ENCODE data around the gene MEX3B. TPM values are rescaled to one million over a fixed set of nuclear protein-coding genes. Genes with fewer than 3 reads are reported as not detected.

Gene MEX3B
- total RNA-seq, 4 donors from 2014 or later: 0.26 to 27.7 (median 1.5) TPM

DNA sequence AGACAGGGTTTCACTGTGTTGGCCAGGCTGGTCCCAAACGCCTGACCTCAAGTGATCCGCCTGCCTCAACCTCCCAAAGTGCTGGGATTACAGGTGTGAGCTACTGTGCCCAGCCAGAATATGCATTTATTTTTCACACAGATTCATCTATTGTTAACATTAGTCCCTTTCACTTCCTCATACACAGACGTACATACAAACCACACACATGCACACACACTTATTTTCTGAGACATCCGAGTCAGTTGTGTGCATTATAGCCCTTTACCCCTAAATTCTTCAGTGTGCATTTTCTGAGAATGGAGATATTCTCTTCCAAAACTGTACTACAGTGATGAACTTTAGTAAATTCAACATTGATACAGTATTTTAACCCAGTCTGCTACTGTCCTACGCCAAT, 15.0 kb upstream of the MEX3B start:
- no peaks in the 10 kb centered on the region for H3K4me1 ChIP-seq
- no peak for DNase-seq
- H3K9me3 ChIP-seq: no peaks in the 10 kb centered on the region
- H3K27me3 ChIP-seq: peaks cover 0 to 5% of the 10 kb centered on the region in 2 donors
- no peaks in the 10 kb centered on the region for H3K36me3 ChIP-seq
- H3K27ac ChIP-seq: no peak overlapping the region
- TF ChIP-seq CTCF (IDR thresholded peaks at IDR 0.05): no peak
- TF ChIP-seq POLR2A (IDR thresholded peaks at IDR 0.05): no peak
- H3K4me3 ChIP-seq: no peak overlapping the region
- intact Hi-C loops (cut with DNase I; ENCODE audit: low total_unique reads): no loop called here

DNA sequence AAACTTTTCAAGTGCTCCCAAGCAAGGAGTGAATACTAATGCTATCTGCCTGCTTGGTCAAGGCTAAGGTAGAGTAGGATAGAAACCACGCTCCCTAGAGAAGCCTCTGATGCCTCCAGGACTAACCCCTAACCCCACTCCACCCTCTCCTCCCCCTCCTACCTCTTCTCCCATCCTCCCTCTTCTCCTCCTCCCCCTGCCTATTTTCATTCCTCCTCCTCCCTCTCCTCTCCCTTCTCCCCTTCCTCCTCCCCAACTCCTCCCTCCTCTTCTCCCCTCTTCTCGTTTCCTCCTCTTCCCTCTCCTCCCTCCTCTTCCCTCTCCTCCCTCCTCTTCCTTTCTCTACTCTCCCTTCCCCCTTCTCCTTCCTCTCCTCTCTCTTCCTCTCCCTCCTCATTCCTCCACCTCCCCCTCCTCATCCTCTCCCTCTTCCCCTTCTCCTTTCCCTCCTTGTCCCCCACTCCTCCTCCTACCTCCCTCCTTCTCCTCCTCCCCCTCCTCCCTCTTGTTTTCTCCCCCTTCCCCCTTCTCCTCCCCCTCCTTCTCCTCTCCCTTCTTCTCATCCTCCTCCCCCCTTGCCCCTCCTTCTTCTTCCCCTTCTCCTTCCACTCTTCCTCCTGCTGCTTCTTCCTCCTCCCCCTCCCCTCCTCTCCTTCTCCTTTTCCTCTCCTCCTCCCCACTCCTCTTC, 12.8 kb upstream of the MEX3B start:
- intact Hi-C loops (cut with DNase I; ENCODE audit: low total_unique reads): no loop called here
- Histone ChIP-seq H3K27me3 (peaks cover 0 to 5% of the 10 kb centered on the region in 2 donors), H3K27ac (no peak overlapping the region), H3K4me1 (no peaks in the 10 kb centered on the region), H3K36me3 (no peaks in the 10 kb centered on the region), H3K4me3 (no peak overlapping the region), H3K9me3 (no peaks in the 10 kb centered on the region)
- no peak for DNase-seq
- TF ChIP-seq CTCF (IDR thresholded peaks at IDR 0.05): no peak
- TF ChIP-seq POLR2A (IDR thresholded peaks at IDR 0.05): no peak

- no peaks in the 10 kb centered on the region for H3K9me3 ChIP-seq
- TF ChIP-seq POLR2A (IDR thresholded peaks at IDR 0.05) (no peak), CTCF (IDR thresholded peaks at IDR 0.05) (no peak)
These were observed 12.2 kb upstream of the MEX3B start for GRCh38 chr15:82058026-82058425.

DNA sequence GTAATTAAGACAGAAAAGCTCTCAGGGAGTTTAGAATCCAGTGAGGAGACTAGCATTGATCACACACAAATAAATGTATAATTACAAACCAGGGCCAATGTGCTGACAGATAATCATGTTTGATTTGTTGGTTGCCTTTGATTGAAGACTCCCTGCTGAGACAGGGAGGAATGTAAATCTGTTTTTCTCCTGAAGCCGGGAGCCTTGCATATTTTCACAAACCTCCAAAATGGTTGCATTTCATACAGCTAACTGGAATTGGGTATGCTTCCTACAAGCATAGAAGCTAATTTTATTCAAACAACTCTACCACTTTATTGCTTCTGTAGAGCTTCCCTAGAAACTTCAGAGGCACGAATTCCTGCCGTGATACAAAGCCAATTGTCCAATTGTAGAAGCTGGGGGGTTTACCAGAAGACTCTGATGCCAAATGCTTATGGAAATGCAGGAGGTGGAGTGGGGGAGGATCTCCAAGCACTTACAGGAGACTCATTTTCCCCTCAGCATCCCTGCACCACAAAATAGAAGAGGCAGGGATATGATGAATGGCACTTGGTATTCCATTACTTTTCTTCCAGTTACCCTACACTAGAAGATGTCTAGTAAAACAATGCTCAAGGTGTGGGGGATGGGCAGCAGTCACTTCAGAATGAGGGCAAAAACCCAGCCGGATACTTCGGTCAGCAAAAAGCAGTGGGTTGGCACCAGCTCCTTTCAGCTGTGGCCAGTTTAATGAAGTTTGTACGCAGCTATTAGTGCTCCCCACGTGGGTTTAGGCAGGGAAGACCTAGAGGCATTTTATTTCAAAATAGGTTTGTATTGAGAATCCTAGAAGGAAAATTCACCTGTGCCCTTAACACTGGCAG, 11.4 kb upstream of the MEX3B start:
- Histone ChIP-seq H3K27me3 (peaks cover 0 to 5% of the 10 kb centered on the region in 2 donors), H3K4me3 (no peak overlapping the region), H3K9me3 (no peaks in the 10 kb centered on the region), H3K27ac (no peak overlapping the region), H3K4me1 (no peaks in the 10 kb centered on the region), H3K36me3 (no peaks in the 10 kb centered on the region)
- DNase-seq: no peak
- TF ChIP-seq POLR2A (IDR thresholded peaks at IDR 0.05): no peak
- TF ChIP-seq CTCF (IDR thresholded peaks at IDR 0.05): no peak
- intact Hi-C loops (cut with DNase I; ENCODE audit: low total_unique reads): no loop called here

More at GRCh38 chr15:82058026-82058425, 12.2 kb upstream of the MEX3B start:
- no peak overlapping the region for H3K4me3 ChIP-seq
- no peak overlapping the region for H3K27ac ChIP-seq
- H3K27me3 ChIP-seq: peaks cover 0 to 5% of the 10 kb centered on the region in 2 donors
- H3K36me3 ChIP-seq: no peaks in the 10 kb centered on the region
- intact Hi-C loops (cut with DNase I; ENCODE audit: low total_unique reads): no loop called here
- no peak for DNase-seq
- H3K4me1 ChIP-seq: no peaks in the 10 kb centered on the region

- Histone ChIP-seq H3K9me3 (no peaks in the 10 kb centered on the region), H3K36me3 (no peaks in the 10 kb centered on the region), H3K4me1 (no peaks in the 10 kb centered on the region), H3K27ac (no peak overlapping the region), H3K27me3 (no peaks in the 10 kb centered on the region), H3K4me3 (no peak overlapping the region)
- intact Hi-C loops (cut with DNase I; ENCODE audit: low total_unique reads): no loop called here
- no peak for DNase-seq
- TF ChIP-seq CTCF (IDR thresholded peaks at IDR 0.05) (no peak), POLR2A (IDR thresholded peaks at IDR 0.05) (no peak)
These were observed 6.9 kb upstream of the MEX3B start for GRCh38 chr15:82052751-82053150.
